HG03159 (cell line): ENCODE results near the gene NME8.
A peak's percentile ranks its signal among the peaks of the same experiment; 100 is the strongest.

Source experiments
- ATAC-seq: cut with Tn5 transposase; IDR thresholded peaks from one replicate; pipeline ENCODE4 v1.9.1; 2021; ENCODE audit warnings: mild to moderate bottlenecking, moderate library complexity; ENCODE audit not compliant: unreplicated experiment

NME8 gene

DNA sequence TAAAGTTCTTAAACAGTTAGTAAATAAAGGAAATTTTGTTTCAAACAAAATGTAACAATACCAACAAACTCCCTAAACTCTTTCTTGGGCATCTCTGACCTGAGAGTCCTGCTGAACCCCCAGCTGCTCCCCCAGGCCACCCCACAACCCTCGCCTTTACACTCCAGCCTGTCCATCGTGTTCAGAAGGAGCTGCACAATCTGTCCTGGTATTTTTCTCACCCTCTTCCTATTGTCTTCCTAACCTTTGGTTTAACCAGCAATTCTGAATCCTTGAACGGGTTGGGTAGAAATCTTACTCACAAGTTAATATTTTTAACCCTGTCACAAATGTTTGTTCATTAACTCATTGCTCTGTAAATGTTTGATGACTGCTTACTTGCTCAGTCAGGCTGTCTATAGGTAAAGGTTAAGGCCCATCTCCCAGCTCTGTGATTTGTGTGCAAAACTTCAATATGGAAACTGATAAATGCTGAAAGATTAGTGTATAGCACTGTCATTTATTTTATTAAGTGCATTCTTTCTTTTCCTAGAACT is 51.4 kb downstream of the NME8 start:
- ATAC-seq: no peak

- no peak for ATAC-seq
Measured at GRCh38 chr7:37901236-37901827, 52.9 kb downstream of the NME8 start.

GRCh38 chr7:37901890-37902524 is 53.6 kb downstream of the NME8 start:
- ATAC-seq: no peak

DNA sequence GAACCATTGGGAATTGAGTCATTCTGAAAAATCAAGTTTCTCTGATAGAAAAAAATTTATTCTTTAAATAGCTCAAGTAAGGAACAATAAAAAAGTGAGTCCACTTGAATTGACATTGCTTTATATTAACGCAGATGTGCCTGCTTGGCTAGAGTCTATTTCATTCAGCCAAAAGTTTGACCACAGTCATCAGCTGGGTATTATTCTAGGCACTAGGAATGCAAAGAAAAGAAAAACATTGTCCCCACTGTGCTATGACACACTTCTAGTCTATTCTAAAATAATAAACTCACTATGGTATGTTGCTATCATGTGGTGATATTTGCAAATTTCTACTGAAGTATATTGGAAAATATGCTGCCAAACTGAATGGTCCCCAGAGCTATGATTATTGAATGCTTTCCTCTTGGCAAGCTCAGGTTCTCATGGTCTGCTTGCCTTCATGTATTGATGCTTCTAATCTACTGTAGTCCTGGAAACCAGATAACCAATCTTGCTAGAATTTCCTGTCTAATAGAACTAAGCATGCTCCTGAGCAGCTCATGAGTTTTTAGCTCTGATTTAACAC is 59.9 kb downstream of the NME8 start:
- ATAC-seq: no peak

- no peak for ATAC-seq
Measured at GRCh38 chr7:37912756-37913155, 64.4 kb downstream of the NME8 start.

- ATAC-seq: peak; percentile 40
Measured at GRCh38 chr7:37915438-37915837, 67.0 kb downstream of the NME8 start.

- no peak for ATAC-seq
Measured at GRCh38 chr7:37916017-37916672, 67.7 kb downstream of the NME8 start.

DNA sequence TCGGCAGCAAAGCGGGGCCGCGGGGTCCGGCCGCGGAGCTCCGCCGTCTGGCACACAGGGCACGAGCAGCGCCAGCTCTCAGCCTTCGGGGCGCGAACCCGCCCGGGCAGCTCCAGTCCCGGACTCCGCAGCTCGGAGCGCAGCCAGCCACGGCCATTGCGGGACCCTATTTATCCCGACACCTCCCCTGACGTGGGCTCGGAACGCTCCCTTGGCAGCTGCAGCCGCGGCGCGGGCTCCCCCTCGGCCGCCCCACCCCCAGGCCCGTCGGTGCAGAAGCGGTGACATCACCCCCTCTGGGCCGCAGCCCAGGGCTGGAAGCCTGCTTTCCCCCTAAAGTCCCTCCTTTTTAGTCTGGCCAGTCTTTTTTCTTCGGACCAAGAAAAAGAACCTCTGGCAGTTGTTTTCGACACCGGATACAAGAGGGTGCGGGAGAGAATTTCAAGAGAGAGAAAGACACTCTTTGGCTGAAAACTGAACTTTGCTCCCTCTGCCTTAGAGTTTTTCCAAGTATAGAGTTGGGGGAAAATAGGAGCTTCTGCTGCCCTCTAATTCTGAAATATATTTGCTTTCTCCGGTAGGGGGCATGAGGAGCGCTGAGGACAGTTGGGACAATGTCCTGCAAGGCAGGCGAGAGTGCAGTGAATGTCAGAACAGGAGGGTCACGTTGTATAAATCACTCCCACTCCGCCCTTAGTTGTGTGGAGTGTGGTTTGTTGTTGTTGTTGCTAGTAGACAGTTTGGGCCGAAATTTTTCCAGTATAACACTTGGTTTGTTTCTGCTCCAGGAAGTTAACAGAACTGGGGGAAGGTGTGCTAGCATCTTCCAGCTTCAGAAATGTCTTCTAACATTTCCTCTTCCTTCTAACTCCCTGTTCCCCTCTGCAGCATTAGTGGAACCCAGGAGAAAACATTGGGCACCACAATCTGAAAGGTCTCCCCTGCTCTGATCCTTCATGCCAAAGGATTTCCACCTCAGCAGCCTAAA is 68.6 kb downstream of the NME8 start, which contains the start of gene SFRP4:
Gene SFRP4 (minus strand): TSS at position 145 of the 988 bp plus-strand sequence. CDS start 280 bp downstream, outside the sequence.
- ATAC-seq: no peak

DNA sequence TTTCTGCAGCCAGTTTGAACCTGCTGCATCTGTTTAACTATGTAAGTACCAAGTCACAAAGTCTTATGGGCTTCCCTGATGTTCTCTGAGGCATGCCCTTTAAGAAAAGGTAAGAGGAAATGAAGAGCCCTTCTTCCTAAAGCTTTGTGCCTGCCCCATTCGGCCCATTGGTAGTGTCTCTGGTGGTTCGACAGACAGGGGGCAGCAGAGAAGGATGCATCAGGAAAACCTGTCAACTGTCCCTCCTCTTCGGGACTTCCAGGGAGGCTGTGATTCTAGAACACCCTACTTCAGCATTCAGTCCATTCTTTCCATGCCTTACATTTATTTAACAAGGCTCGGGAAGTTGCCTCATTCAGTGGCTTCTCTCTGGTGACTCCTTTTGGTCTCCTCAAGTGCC is 70.1 kb downstream of the NME8 start:
- no peak for ATAC-seq

DNA sequence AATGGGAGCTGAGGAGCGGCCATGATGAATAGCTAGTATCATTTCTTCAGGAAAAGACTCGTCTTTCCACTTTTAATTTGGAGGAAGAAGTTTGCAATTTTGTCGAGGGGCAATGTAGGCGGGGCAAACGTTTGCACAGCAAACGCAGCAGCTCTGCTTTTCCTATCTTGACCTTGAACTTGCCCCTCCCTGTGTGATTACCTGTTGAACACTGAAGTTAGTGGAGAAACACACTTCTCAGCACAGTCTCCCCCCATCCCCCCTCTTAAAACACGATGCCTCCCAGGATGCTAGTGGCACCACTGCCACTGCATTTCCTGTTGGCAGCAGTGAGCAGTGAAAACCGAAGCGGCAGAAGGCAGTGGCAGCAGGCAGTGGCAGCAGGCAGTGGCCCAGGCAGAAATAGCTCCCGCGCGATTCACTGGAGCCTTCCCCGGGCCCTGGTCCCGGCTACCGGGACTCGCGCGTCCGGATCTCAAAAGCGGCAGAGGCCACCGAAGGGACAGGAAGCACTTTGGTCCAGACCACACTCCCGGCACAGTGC is 72.0 kb downstream of the NME8 start, which contains the start of gene EPDR1:
Gene EPDR1 (plus strand): TSS at position 336 of the 544 bp plus-strand sequence. CDS start 300 bp downstream, outside the sequence.
- ATAC-seq: peak; percentile 52

- ATAC-seq: peak; percentile 59
Measured at GRCh38 chr7:37920849-37921805, 72.7 kb downstream of the NME8 start.

- no peak for ATAC-seq
Measured at GRCh38 chr7:37921876-37922275, 73.5 kb downstream of the NME8 start.

- no peak for ATAC-seq
Measured at GRCh38 chr7:37923996-37924395, 75.6 kb downstream of the NME8 start.

GRCh38 chr7:37924491-37925041 is 76.2 kb downstream of the NME8 start:
- no peak for ATAC-seq

DNA sequence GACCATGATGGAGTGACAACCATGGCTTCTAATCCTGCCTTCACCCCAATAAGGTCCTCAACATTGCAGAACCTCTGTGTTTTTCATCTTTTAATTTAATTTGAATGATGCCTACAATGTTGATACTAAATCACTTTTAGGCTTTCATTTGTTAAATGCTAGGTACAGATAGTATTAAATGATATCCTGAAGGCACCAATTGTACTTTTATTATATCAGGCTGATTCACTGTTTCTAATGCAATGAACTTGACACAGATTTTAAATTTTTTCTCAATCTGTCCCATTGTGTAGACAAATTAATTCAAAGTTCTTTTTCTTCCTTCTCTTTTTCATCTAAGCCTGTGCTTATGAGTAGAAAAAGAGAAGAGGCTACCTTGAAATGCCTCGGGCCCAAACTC is 77.2 kb downstream of the NME8 start:
- ATAC-seq: no peak

DNA sequence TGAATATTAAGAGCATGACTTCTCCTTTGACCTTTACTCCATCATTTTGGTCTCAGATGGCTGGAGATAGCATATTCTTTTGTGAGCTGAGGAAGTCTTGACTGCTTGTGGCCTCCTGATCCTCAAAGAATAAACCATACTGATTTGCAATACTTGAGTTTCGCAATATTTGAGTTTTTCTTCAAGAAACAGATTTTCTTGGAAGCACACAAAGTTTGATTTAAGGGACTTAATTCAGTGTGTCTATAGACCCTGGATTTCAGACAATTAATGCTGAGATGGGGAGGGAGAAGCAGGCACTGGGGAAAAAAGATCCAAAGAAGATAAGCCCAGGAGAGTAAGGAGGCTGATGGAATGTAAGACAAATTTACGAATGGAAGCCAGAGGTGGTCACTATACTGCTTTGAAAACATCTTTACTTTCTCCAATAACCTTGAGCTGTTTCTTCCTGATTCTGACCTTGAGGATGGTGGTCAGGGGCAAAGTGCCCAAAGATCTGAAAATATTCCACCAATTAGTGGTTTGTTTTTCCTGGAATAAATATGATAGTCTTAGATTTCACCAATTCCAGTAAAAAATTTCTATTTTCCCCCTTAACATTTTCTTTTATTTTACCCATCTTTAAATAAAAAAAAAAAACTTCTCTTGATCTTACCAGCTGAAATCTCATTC is 79.5 kb downstream of the NME8 start:
- no peak for ATAC-seq

GRCh38 chr7:37928878-37929277 is 80.5 kb downstream of the NME8 start:
- ATAC-seq: no peak
